ENCODE data around the gene MCAM.

Gene MCAM

GRCh38 chr11:119316729-119317591 is at the start of gene MCAM:
TSS of gene MCAM (minus strand) at chr11:119317130. CDS start at chr11:119317101, 29 bp downstream.
- H3K36me3 ChIP-seq (ENCODE audit: control insufficient read depth, insufficient read depth, low read length), result peaks cover 27% of the 10 kb centered on the region
- H3K4me3 ChIP-seq (ENCODE audit: low read depth, low read length), result peak within 1 kb of the TSS; percentile 63
- peak within 1 kb of the TSS; percentile 63; the same call in 1 of the 2 replicates for H3K27ac ChIP-seq (ENCODE audit: low read depth, low read length)
- peak within 1 kb of the TSS; percentile 78 for H3K9ac ChIP-seq (ENCODE audit: low read length)
- H3K27me3 ChIP-seq (ENCODE audit: control insufficient read depth, insufficient read depth, low read length), result peaks cover 15% of the 10 kb centered on the region
- H3K9me3 ChIP-seq (ENCODE audit: control insufficient read depth, insufficient read depth, low read depth, low read length), result no peaks in the 10 kb centered on the region
- H3K4me1 ChIP-seq (ENCODE audit: control insufficient read depth, insufficient read depth, low read length), result peaks cover 49% of the 10 kb centered on the region

GRCh38 chr11:119365071-119365591 is 48.2 kb upstream of the MCAM start:
- Histone ChIP-seq H3K9ac (ENCODE audit: low read length) (no peak overlapping the region), H3K4me1 (ENCODE audit: control insufficient read depth, insufficient read depth, low read length) (peaks cover 40% of the 10 kb centered on the region), H3K4me3 (ENCODE audit: low read depth, low read length) (no peak overlapping the region), H3K27me3 (ENCODE audit: control insufficient read depth, insufficient read depth, low read length) (peaks cover 60% of the 10 kb centered on the region), H3K27ac (ENCODE audit: low read depth, low read length) (no peak overlapping the region), H3K36me3 (ENCODE audit: control insufficient read depth, insufficient read depth, low read length) (no peaks in the 10 kb centered on the region), H3K9me3 (ENCODE audit: control insufficient read depth, insufficient read depth, low read depth, low read length) (no peaks in the 10 kb centered on the region)

- no peak overlapping the region for H3K9ac ChIP-seq (ENCODE audit: low read length)
- peaks cover 40% of the 10 kb centered on the region for H3K4me1 ChIP-seq (ENCODE audit: control insufficient read depth, insufficient read depth, low read length)
- peaks cover 60% of the 10 kb centered on the region for H3K27me3 ChIP-seq (ENCODE audit: control insufficient read depth, insufficient read depth, low read length)
- peak overlapping the region; percentile 48 for H3K4me3 ChIP-seq (ENCODE audit: low read depth, low read length)
- H3K36me3 ChIP-seq (ENCODE audit: control insufficient read depth, insufficient read depth, low read length), result no peaks in the 10 kb centered on the region
- no peaks in the 10 kb centered on the region for H3K9me3 ChIP-seq (ENCODE audit: control insufficient read depth, insufficient read depth, low read depth, low read length)
- no peak overlapping the region for H3K27ac ChIP-seq (ENCODE audit: low read depth, low read length)
These were observed 47.1 kb upstream of the MCAM start for GRCh38 chr11:119363851-119364590.

GRCh38 chr11:119363081-119363850 is 46.3 kb upstream of the MCAM start:
- peaks cover 35% of the 10 kb centered on the region for H3K4me1 ChIP-seq (ENCODE audit: control insufficient read depth, insufficient read depth, low read length)
- H3K9me3 ChIP-seq (ENCODE audit: control insufficient read depth, insufficient read depth, low read depth, low read length), result no peaks in the 10 kb centered on the region
- no peaks in the 10 kb centered on the region; the same call in 1 of the 2 replicates for H3K36me3 ChIP-seq (ENCODE audit: control insufficient read depth, insufficient read depth, low read length)
- no peak overlapping the region for H3K27ac ChIP-seq (ENCODE audit: low read depth, low read length)
- no peak overlapping the region for H3K9ac ChIP-seq (ENCODE audit: low read length)
- H3K4me3 ChIP-seq (ENCODE audit: low read depth, low read length), result peak overlapping the region; percentile 48
- H3K27me3 ChIP-seq (ENCODE audit: control insufficient read depth, insufficient read depth, low read length), result peaks cover 60% of the 10 kb centered on the region

- H3K9me3 ChIP-seq (ENCODE audit: control insufficient read depth, insufficient read depth, low read depth, low read length), result no peaks in the 10 kb centered on the region
- no peak overlapping the region for H3K4me3 ChIP-seq (ENCODE audit: low read depth, low read length)
- peaks cover 60% of the 10 kb centered on the region for H3K27me3 ChIP-seq (ENCODE audit: control insufficient read depth, insufficient read depth, low read length)
- peaks cover 30% of the 10 kb centered on the region for H3K4me1 ChIP-seq (ENCODE audit: control insufficient read depth, insufficient read depth, low read length)
- H3K27ac ChIP-seq (ENCODE audit: low read depth, low read length), result no peak overlapping the region
- H3K9ac ChIP-seq (ENCODE audit: low read length), result no peak overlapping the region
- H3K36me3 ChIP-seq (ENCODE audit: control insufficient read depth, insufficient read depth, low read length), result no peaks in the 10 kb centered on the region; the same call in 1 of the 2 replicates
These were observed 45.8 kb upstream of the MCAM start for GRCh38 chr11:119362741-119363080.

GRCh38 chr11:119361941-119362725 is 45.2 kb upstream of the MCAM start:
- Histone ChIP-seq H3K9me3 (ENCODE audit: control insufficient read depth, insufficient read depth, low read depth, low read length) (no peaks in the 10 kb centered on the region), H3K27ac (ENCODE audit: low read depth, low read length) (no peak overlapping the region), H3K4me3 (ENCODE audit: low read depth, low read length) (no peak overlapping the region; the same call in 1 of the 2 replicates), H3K36me3 (ENCODE audit: control insufficient read depth, insufficient read depth, low read length) (no peaks in the 10 kb centered on the region; the same call in 1 of the 2 replicates), H3K9ac (ENCODE audit: low read length) (no peak overlapping the region), H3K4me1 (ENCODE audit: control insufficient read depth, insufficient read depth, low read length) (peaks cover 28% of the 10 kb centered on the region), H3K27me3 (ENCODE audit: control insufficient read depth, insufficient read depth, low read length) (peaks cover 61% of the 10 kb centered on the region)

- Histone ChIP-seq H3K27me3 (ENCODE audit: control insufficient read depth, insufficient read depth, low read length) (peaks cover 52% of the 10 kb centered on the region), H3K9me3 (ENCODE audit: control insufficient read depth, insufficient read depth, low read depth, low read length) (no peaks in the 10 kb centered on the region), H3K9ac (ENCODE audit: low read length) (no peak overlapping the region), H3K4me3 (ENCODE audit: low read depth, low read length) (peak overlapping the region; percentile 27), H3K27ac (ENCODE audit: low read depth, low read length) (no peak overlapping the region), H3K36me3 (ENCODE audit: control insufficient read depth, insufficient read depth, low read length) (no peaks in the 10 kb centered on the region; the same call in 1 of the 2 replicates), H3K4me1 (ENCODE audit: control insufficient read depth, insufficient read depth, low read length) (peaks cover 28% of the 10 kb centered on the region)
These were observed 44.3 kb upstream of the MCAM start for GRCh38 chr11:119361056-119361787.

GRCh38 chr11:119359365-119360214 is 42.7 kb upstream of the MCAM start:
- H3K9me3 ChIP-seq (ENCODE audit: control insufficient read depth, insufficient read depth, low read depth, low read length), result no peaks in the 10 kb centered on the region

GRCh38 chr11:119357074-119357473 is 40.1 kb upstream of the MCAM start:
- H3K9ac ChIP-seq (ENCODE audit: low read length), result no peak overlapping the region
- peaks cover 21% of the 10 kb centered on the region for H3K4me1 ChIP-seq (ENCODE audit: control insufficient read depth, insufficient read depth, low read length)
- H3K9me3 ChIP-seq (ENCODE audit: control insufficient read depth, insufficient read depth, low read depth, low read length), result no peaks in the 10 kb centered on the region
- no peaks in the 10 kb centered on the region; the same call in 1 of the 2 replicates for H3K36me3 ChIP-seq (ENCODE audit: control insufficient read depth, insufficient read depth, low read length)
- no peak overlapping the region for H3K27ac ChIP-seq (ENCODE audit: low read depth, low read length)
- peaks cover 30% of the 10 kb centered on the region for H3K27me3 ChIP-seq (ENCODE audit: control insufficient read depth, insufficient read depth, low read length)
- peak overlapping the region; percentile 69; the same call in 1 of the 2 replicates for H3K4me3 ChIP-seq (ENCODE audit: low read depth, low read length)

More at GRCh38 chr11:119359365-119360214, 42.7 kb upstream of the MCAM start:
- peaks cover 53% of the 10 kb centered on the region for H3K27me3 ChIP-seq (ENCODE audit: control insufficient read depth, insufficient read depth, low read length)
- no peaks in the 10 kb centered on the region; the same call in 1 of the 2 replicates for H3K36me3 ChIP-seq (ENCODE audit: control insufficient read depth, insufficient read depth, low read length)
- H3K4me1 ChIP-seq (ENCODE audit: control insufficient read depth, insufficient read depth, low read length), result peaks cover 28% of the 10 kb centered on the region
- H3K27ac ChIP-seq (ENCODE audit: low read depth, low read length), result no peak overlapping the region
- H3K4me3 ChIP-seq (ENCODE audit: low read depth, low read length), result no peak overlapping the region
- no peak overlapping the region for H3K9ac ChIP-seq (ENCODE audit: low read length)

All from HUES6 (cell line).